ENCODE data around the gene PIGM.

The PIGM gene

GRCh38 chr1:160031365-160032164 lies at the start of gene PIGM:
Gene PIGM (minus strand): TSS chr1:160031990. CDS start chr1:160031739, 251 bp downstream.
- DNase-seq (ENCODE audit: low spot score), result peak; percentile 91

GRCh38 chr1:160081261-160081936 lies 49.6 kb upstream of the PIGM start, which contains the start of gene KCNJ9:
Gene KCNJ9 (plus strand): TSS chr1:160081538. CDS start chr1:160084031, 2,493 bp downstream.
- DNase-seq (ENCODE audit: low spot score), result peak; percentile 94

- no peak for DNase-seq (ENCODE audit: low spot score)
Observed at GRCh38 chr1:160080381-160081100, 48.8 kb upstream of the PIGM start.

- no peak for DNase-seq (ENCODE audit: low spot score)
Observed at GRCh38 chr1:160079448-160079847, 47.7 kb upstream of the PIGM start.

- peak; percentile 87 for DNase-seq (ENCODE audit: low spot score)
Observed at GRCh38 chr1:160078512-160079195, 46.9 kb upstream of the PIGM start.

- DNase-seq (ENCODE audit: low spot score), result no peak
Observed at GRCh38 chr1:160077486-160077885, 45.7 kb upstream of the PIGM start.

- no peak for DNase-seq (ENCODE audit: low spot score)
Observed at GRCh38 chr1:160076295-160076694, 44.5 kb upstream of the PIGM start.

- DNase-seq (ENCODE audit: low spot score), result no peak
Observed at GRCh38 chr1:160075836-160076235, 44.0 kb upstream of the PIGM start.

- no peak for DNase-seq (ENCODE audit: low spot score)
Observed at GRCh38 chr1:160074865-160075264, 43.1 kb upstream of the PIGM start.

- no peak for DNase-seq (ENCODE audit: low spot score)
Observed at GRCh38 chr1:160071289-160071688, 39.5 kb upstream of the PIGM start.

- peak; percentile 98 for DNase-seq (ENCODE audit: low spot score)
Observed at GRCh38 chr1:160070243-160071163, 38.7 kb upstream of the PIGM start.

GRCh38 chr1:160069460-160070231 lies 37.9 kb upstream of the PIGM start, which contains the start of gene KCNJ10:
Gene KCNJ10 (minus strand): TSS chr1:160070160. CDS start chr1:160042532, 27,628 bp downstream.
- peak; percentile 65 for DNase-seq (ENCODE audit: low spot score)

- peak; percentile 99 for DNase-seq (ENCODE audit: low spot score)
Observed at GRCh38 chr1:160068225-160068624, 36.4 kb upstream of the PIGM start.

- DNase-seq (ENCODE audit: low spot score), result peak; percentile 51
Observed at GRCh38 chr1:160066829-160067745, 35.3 kb upstream of the PIGM start.

- no peak for DNase-seq (ENCODE audit: low spot score)
Observed at GRCh38 chr1:160064746-160065145, 33.0 kb upstream of the PIGM start.

GRCh38 chr1:160064164-160064563 lies 32.4 kb upstream of the PIGM start:
- no peak for DNase-seq (ENCODE audit: low spot score)

- no peak for DNase-seq (ENCODE audit: low spot score)
Observed at GRCh38 chr1:160063176-160063575, 31.4 kb upstream of the PIGM start.

GRCh38 chr1:160062230-160062532 lies 30.4 kb upstream of the PIGM start:
- peak; percentile 99 for DNase-seq (ENCODE audit: low spot score)

Data from globus pallidus (tissue), 1 donor.